ENCODE data around the gene ADGRE2.
"Not testable (repeated sequence)": the region's sequence is repeated elsewhere in the genome, so short reads cannot be mapped to it uniquely, and the experiment has no call there.

The ADGRE2 gene

DNA sequence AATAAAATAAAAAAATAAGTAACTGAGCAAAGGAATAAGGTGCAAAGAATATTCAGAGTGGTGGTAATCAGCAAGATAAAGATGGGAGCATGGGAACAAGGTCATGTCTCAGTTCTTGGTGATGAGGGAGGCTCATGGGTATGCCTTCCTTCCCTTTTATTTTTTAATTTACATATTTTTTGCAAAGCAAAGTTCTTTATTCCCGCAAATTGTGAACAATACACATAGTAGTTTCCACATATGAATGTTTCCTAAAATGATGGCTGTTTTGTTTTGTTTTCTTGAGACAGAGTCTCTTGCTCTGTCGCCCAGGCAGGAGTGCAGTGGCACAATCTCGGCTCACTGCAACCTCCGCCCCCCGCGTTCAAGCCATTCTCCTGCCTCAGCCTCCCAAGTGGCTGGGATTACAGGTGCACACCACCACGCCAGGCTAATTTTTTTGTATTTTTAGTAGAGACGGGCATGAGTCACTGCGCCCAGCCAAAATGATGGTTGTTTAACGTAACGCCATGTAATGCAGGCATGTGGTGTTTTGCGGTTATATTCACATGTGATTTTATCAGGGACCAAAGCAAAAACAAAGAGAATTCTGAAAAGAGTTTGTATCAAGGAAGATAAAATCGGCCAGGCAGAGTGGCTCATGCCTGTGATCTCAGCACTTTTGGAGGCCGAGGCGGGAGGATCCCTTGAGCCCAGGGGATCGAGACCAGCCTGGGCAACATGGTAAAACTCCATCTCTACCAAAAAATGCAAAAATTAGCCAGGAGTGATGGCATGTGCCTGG, 4.5 kb upstream of the ADGRE2 start:
- H3K4me3 ChIP-seq (ENCODE audit: control insufficient read depth, low read depth, low read length): no peak overlapping the region
- DNase-seq (ENCODE audit: low read depth): no peak

DNA sequence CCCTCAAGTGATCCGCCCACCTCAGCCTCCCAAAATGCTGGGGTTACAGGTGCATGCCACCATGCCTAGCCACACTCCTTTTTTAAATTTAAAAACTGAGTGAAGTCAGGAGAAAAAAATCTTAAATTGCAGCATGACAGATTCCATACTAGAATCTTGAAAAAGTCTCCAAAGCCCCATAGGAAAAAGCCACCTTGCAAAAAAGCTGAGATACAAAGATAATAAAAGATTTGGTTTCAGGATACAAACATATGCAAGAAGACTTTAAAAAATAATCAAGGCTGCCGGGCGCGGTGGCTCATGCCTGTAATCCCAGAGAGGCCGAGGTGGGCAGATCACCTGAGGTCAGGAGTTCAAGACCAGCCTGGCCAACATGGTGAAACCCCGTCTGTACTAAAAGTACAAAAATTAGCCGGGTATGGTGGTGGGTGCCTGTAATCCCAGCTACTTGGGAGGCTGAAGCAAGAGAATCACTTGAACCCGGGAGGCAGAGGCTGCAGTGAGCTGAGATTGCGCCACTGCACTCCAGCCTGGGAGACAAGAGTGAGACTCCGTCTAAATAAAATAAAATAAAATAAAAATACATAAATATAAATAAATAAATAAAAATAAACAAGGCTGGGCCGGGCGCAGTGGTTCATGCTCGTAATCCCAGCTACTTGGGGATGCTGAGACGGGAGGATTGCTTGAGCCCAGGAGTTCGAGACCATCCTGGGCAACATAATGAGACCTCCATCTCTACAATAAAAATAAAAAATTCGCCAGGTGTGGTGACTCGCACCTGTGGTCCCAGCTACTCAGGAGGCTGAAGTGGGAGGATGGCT, 3.6 kb upstream of the ADGRE2 start:
- not testable (repeated sequence) for DNase-seq (ENCODE audit: low read depth); H3K4me3 ChIP-seq (ENCODE audit: control insufficient read depth, low read depth, low read length)

More for the DNA sequence above, 4.5 kb upstream of the ADGRE2 start:
- TF ChIP-seq CTCF (conservative IDR thresholded peaks at IDR 0.05; ENCODE audit: control insufficient read depth, insufficient read depth, low read depth, low read length): no peak

GRCh38 chr19:14780622-14781225, 2.4 kb upstream of the ADGRE2 start:
- DNase-seq (ENCODE audit: low read depth); H3K4me3 ChIP-seq (ENCODE audit: control insufficient read depth, low read depth, low read length): not testable (repeated sequence)

GRCh38 chr19:14779151-14779550, 791 bp upstream of the ADGRE2 start:
- no peak for TF ChIP-seq CTCF (conservative IDR thresholded peaks at IDR 0.05; ENCODE audit: control insufficient read depth, insufficient read depth, low read depth, low read length)
- H3K4me3 ChIP-seq (ENCODE audit: control insufficient read depth, low read depth, low read length): no peak overlapping the region
- DNase-seq (ENCODE audit: low read depth): no peak

DNA sequence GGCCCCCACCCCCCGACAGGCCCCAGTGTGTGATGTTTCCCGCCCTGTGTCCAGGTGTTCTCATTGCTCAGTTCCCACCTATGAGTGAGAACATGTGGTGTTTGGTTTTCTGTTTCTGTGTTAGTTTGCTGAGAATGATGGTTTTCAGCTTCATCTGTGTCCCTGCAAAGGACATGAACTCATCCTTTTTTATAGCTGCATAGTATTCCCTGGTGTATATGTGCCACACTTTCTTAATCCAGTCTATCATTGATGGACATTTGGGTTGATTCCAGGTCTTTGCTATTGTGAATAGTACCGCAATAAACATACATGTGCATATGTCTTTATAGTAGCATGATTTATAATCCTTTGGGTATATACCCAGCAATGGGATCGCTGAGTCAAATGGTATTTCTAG, 715 bp downstream of the ADGRE2 start:
- DNase-seq (ENCODE audit: low read depth); H3K4me3 ChIP-seq (ENCODE audit: control insufficient read depth, low read depth, low read length): not testable (repeated sequence)

- peak overlapping the region; percentile 44 for H3K4me3 ChIP-seq (ENCODE audit: control insufficient read depth, low read depth, low read length)
- no peak for DNase-seq (ENCODE audit: low read depth)
- no peak for TF ChIP-seq CTCF (conservative IDR thresholded peaks at IDR 0.05; ENCODE audit: control insufficient read depth, insufficient read depth, low read depth, low read length)
These were observed 2.3 kb downstream of the ADGRE2 start for GRCh38 chr19:14775869-14776586.

GRCh38 chr19:14775326-14775725, 3.0 kb downstream of the ADGRE2 start:
- not testable (repeated sequence) for DNase-seq (ENCODE audit: low read depth); H3K4me3 ChIP-seq (ENCODE audit: control insufficient read depth, low read depth, low read length)

DNA sequence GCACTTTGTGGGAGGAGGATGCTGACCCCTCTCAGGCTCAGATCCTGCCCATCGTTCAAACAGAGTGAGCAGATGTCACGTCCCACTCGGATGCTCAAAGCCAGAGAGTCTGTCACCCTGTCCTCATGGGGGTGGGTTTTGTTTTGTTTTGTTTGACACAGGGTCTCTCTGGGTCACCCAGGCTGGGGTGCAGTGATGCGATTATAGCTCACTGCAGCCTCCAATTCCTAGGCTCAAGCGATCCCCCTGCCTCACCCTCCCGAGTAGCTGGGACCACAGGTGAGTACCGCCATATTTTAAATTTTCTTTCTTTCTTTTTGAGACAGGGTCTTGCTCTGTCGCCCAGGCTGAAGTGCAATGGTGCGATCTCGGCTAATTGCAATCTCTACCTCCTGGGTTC, 4.0 kb downstream of the ADGRE2 start:
- TF ChIP-seq CTCF (conservative IDR thresholded peaks at IDR 0.05; ENCODE audit: control insufficient read depth, insufficient read depth, low read depth, low read length): no peak
- DNase-seq (ENCODE audit: low read depth): no peak
- H3K4me3 ChIP-seq (ENCODE audit: control insufficient read depth, low read depth, low read length): no peak overlapping the region

DNA sequence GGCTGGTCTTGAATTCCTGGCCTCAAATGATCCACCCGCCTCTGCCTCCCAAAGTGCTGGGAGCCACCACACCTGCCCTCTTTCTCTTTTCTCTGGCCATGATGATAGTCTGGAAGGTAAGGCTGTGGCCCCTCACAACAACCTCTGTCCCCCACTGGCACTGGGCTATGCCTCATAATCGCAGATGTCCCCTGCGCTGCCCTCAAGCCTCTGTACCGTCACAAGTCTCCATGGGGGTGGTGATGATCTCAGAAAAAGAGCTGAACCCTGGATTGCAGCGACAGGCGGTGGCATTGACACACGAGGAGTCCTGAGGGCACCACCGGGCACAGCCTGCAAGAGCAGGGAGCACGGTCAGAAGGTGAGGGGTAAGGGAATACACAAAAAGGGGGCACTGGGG, 4.6 kb downstream of the ADGRE2 start:
- DNase-seq (ENCODE audit: low read depth); H3K4me3 ChIP-seq (ENCODE audit: control insufficient read depth, low read depth, low read length): not testable (repeated sequence)
